Nephron progenitor cell (in vitro differentiated cells): Measurements from ENCODE around the gene ADAMTS7.
"Not testable (repeated sequence)": the region's sequence is repeated elsewhere in the genome, so short reads cannot be mapped to it uniquely, and the experiment has no call there.

ENCODE experiments used
- DNase-seq: peaks from one replicate; pipeline ENCODE4 v3.0.0; 2021
- H3K27ac Mint-ChIP-seq: 2 replicates; pipeline ENCODE4 v1.8.0; 2021; ENCODE audit warnings: mild to moderate bottlenecking, moderate library complexity, mixed read lengths
- H3K27me3 Mint-ChIP-seq: 2 replicates; pipeline ENCODE4 v1.8.0; 2021; ENCODE audit warnings: mild to moderate bottlenecking, low read depth, mixed read lengths; ENCODE audit not compliant: poor library complexity
- H3K36me3 Mint-ChIP-seq: 2 replicates; pipeline ENCODE4 v1.8.0; 2021; ENCODE audit warnings: low read depth, mixed read lengths
- H3K4me1 Mint-ChIP-seq: 2 replicates; pipeline ENCODE4 v1.8.0; 2021; ENCODE audit warnings: mixed read lengths
- H3K4me3 Mint-ChIP-seq: 2 replicates; pipeline ENCODE4 v1.8.0; 2021; ENCODE audit warnings: mild to moderate bottlenecking, moderate library complexity, mixed read lengths
- H3K9me3 Mint-ChIP-seq: 2 replicates; pipeline ENCODE4 v1.8.0; 2021; ENCODE audit warnings: mild to moderate bottlenecking, moderate library complexity, mixed read lengths
- CTCF ChIP-seq: fragments of 200-600 bp; sonication (generic); IDR thresholded peaks from 2 replicates; pipeline ENCODE4 v1.5.0; 2021; ENCODE audit warnings: antibody characterized with exemption

Gene ADAMTS7

DNA sequence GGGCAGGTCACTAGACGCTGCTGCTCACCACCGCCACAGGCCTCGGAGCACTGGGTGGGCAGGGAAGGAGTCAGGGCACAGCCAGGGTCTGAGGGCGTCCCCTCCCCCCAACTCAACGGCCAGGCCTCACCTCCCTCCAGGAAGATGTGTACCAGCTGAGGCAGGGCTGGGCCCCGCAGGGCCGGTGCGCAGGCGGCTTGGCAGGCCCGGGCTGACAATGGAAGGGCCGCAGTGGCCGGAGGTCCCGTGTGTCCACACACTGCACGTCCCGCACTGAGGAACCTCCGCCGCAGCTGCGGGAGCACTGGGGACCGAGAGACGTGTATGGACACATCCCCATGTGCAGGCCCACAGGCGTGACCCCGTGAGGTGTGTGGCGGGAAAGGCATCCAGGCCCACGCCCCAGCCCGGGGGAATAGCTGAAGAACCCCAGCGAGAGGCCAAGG, 47.4 kb downstream of the ADAMTS7 start:
- peaks cover 25% of the 10 kb centered on the region for H3K4me1 Mint-ChIP-seq
- no peaks in the 10 kb centered on the region for H3K27me3 Mint-ChIP-seq
- no peak for DNase-seq
- TF ChIP-seq CTCF: no peak
- no peak overlapping the region for H3K4me3 Mint-ChIP-seq
- no peaks in the 10 kb centered on the region for H3K36me3 Mint-ChIP-seq
- H3K27ac Mint-ChIP-seq: no peak overlapping the region
- no peaks in the 10 kb centered on the region for H3K9me3 Mint-ChIP-seq

DNA sequence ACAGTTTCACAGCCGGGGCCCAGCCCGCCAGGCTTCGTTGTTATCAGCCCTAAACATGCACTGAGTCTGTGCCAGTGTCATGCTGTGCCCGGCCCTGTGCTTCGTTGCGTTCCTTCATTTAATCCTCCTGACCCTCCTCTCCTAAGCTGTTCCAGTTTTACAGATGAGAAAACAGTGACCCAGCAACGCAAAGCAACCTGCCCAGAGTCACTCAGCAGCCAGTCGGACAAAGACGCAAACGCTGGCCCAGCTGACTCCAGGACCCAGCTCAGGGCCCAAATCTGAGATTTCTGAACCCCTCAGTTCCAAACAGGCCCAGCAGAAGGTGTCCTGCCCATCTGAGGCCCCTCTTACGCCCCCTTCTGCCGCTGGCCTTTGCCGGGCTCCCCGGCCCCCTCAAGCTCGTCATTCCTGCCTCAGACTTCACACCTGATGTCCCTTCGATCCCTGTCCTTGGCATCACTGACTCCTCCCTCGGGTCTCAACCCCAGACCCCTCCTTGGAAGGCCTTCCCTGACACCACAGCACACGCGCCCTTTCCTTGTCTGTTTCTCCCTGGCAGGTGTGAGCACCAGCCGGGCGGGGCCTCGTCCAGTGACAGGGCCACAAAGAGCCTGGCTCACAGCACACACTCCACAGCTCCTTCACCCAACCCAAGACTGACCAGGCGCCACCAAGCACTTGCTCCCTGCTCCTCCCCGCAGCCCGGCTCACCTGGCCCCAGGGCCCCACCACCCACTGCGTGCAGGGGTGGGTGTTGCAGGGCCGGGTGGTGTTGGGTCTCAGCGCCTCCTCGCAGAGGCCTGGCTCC, 48.1 kb downstream of the ADAMTS7 start:
- peaks cover 22% of the 10 kb centered on the region for H3K4me1 Mint-ChIP-seq

GRCh38 chr15:78762386-78762961, 48.8 kb downstream of the ADAMTS7 start:
- not testable (repeated sequence) for H3K4me3 Mint-ChIP-seq, H3K27ac Mint-ChIP-seq, H3K36me3 Mint-ChIP-seq, H3K27me3 Mint-ChIP-seq, H3K9me3 Mint-ChIP-seq
- peaks cover 21% of the 10 kb centered on the region for H3K4me1 Mint-ChIP-seq
- peak; percentile 0 for DNase-seq

More for the DNA sequence above, 48.1 kb downstream of the ADAMTS7 start:
- no peak overlapping the region for H3K4me3 Mint-ChIP-seq
- H3K27ac Mint-ChIP-seq: peak overlapping the region; percentile 28
- H3K9me3 Mint-ChIP-seq: no peaks in the 10 kb centered on the region
- DNase-seq: peak; percentile 3
- no peaks in the 10 kb centered on the region for H3K27me3 Mint-ChIP-seq
- no peaks in the 10 kb centered on the region for H3K36me3 Mint-ChIP-seq
- TF ChIP-seq CTCF: no peak

- H3K27ac Mint-ChIP-seq: no peak overlapping the region
- no peak for DNase-seq
- no peak for TF ChIP-seq CTCF
These were observed 49.3 kb downstream of the ADAMTS7 start for GRCh38 chr15:78761891-78762385.

GRCh38 chr15:78761475-78761874, 49.8 kb downstream of the ADAMTS7 start:
- H3K4me3 Mint-ChIP-seq, H3K27me3 Mint-ChIP-seq, H3K9me3 Mint-ChIP-seq, H3K36me3 Mint-ChIP-seq, H3K27ac Mint-ChIP-seq: not testable (repeated sequence)
- H3K4me1 Mint-ChIP-seq: peaks cover 29% of the 10 kb centered on the region
- DNase-seq: peak; percentile 1

More at GRCh38 chr15:78761891-78762385, 49.3 kb downstream of the ADAMTS7 start:
- Mint-ChIP-seq H3K4me3 (no peak overlapping the region), H3K9me3 (no peaks in the 10 kb centered on the region), H3K36me3 (no peaks in the 10 kb centered on the region), H3K27me3 (peaks cover 2% of the 10 kb centered on the region), H3K4me1 (peaks cover 27% of the 10 kb centered on the region)

DNA sequence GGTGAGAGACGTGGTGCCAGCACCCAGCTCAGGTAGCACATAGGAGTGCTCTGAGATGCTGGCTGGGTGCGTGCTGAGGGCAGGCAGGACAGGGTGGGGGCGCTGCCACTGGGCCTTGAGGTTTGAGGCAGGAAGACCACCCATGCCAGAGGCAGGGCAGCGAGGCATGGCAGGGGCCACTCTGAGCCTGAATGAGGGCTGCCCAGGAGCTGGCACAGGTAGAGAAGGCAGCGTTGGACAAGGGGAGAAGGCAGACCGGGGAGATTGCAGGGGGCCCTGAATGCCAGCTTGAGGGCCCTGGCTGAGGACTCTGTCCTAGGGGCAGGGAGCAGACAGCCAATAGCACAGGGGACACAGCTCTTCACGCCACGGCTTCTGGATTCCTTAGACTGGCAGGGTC, 50.2 kb downstream of the ADAMTS7 start:
- Mint-ChIP-seq H3K36me3 (no peaks in the 10 kb centered on the region), H3K27ac (no peak overlapping the region), H3K9me3 (no peaks in the 10 kb centered on the region)

DNA sequence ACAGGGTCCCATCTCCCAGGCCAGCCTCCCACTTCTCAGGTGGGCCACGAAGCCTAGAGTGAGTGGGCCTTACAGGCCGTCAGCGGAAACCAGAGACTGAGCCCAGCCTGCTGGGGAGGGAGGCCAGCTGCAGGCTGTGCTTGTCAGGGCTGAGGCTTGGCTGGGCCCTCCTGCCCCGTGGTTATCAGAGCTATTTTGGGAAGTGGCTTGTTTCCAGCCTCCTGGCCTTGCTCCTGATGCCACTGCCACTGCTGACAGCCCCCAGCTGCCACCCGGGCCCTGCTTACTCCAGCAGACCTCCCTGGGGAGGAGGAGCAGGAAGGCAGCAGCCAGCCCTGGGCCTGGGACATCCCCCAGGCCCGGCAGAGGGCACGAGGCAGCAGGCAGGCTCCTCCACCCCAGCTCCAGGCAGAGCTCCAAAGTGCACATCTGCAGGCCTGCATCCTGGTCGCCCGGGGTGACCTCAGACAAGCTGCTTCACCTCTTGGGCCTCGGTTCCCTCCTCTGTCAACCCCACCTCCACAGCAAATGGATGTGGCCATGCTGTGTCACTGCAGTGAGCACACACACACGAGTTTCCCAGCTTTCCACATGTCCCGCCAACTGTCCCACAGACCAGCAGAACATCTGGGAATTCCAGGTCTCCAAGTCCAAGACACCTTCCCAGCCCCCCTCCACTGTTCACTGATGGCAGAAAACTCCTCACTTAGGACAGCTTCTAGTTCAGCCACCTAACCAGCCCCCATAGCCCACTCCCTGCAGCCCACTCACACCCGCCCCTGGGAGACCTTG, 51.0 kb downstream of the ADAMTS7 start:
- H3K27me3 Mint-ChIP-seq, H3K4me3 Mint-ChIP-seq, H3K9me3 Mint-ChIP-seq, H3K36me3 Mint-ChIP-seq: not testable (repeated sequence)
- H3K27ac Mint-ChIP-seq: peak overlapping the region; percentile 59
- peak; percentile 1 for DNase-seq
- H3K4me1 Mint-ChIP-seq: peaks cover 36% of the 10 kb centered on the region

More for the DNA sequence above, 50.2 kb downstream of the ADAMTS7 start:
- Mint-ChIP-seq H3K27me3 (peaks cover 2% of the 10 kb centered on the region), H3K4me1 (peaks cover 33% of the 10 kb centered on the region), H3K4me3 (no peak overlapping the region)
- DNase-seq: peak; percentile 0
- TF ChIP-seq CTCF: no peak

DNA sequence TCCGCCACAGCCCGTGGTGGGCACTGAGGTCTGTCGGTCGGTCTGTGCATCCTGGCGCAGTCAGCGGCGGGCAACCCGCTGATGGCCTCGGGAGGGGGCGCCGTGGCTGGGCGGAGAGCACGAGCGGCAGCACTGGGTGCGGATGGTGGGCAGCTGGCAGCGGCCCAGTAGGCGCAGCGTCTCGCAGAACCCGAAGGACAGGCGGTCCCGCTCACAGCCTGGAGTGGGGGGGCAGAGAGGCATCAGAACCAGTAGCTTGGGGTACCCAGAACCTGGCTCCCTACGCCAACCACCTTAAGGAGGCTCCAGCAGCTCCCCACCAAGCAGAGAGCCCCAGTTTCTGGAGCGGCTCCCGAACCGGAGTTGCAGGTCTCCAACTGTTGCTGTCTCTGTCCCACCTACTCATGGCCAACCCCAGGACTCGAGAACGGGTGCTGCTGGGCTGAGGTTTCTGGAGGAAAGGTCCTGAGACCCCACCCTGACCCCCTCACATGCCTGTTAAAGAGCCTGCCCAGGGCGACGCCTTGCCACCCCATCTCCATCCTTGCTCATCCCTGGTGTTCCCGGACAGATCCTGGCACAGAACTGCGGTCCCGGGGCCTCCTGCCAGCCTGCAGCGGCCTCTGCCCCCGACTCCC, 51.8 kb downstream of the ADAMTS7 start:
- peaks cover 40% of the 10 kb centered on the region for H3K4me1 Mint-ChIP-seq
- not testable (repeated sequence) for DNase-seq, H3K27me3 Mint-ChIP-seq, H3K4me3 Mint-ChIP-seq, H3K36me3 Mint-ChIP-seq, H3K27ac Mint-ChIP-seq, H3K9me3 Mint-ChIP-seq

DNA sequence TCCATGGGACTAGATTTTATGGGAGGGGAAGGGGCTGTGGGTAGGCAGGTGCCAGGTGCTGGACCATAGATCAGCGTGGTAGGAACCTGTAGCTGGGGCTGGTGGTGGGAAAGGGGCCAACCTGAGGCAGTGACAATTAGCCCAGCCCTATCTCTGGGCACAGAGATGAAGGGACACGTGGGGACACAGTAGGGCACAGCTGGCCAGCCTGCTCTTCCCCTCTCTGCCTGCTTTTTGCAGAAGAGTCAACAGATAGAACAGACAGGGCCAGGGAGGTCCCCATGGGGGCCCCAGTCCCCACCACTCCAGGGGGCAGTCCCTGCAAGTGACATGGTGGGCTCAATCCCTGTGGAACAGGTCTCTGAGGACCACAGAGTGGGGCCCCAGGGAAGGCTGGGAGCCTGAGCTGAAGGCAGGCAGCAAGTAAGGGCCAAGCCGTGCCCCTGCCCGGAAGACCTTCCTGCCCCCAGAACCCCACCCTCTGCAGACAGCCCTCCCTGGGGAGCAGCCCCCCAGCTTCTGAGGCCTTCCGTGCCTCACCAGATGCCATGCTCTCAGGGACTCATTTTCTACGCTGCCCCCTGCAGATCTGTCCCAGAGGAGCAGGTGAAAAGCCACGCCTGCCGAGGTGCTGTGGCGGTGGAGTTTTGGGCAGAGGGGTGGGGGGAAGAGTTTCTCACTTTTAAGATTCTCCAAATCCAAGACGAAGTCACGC, 52.6 kb downstream of the ADAMTS7 start:
- H3K9me3 Mint-ChIP-seq, DNase-seq, H3K4me3 Mint-ChIP-seq, H3K27ac Mint-ChIP-seq, H3K36me3 Mint-ChIP-seq, H3K27me3 Mint-ChIP-seq: not testable (repeated sequence)
- H3K4me1 Mint-ChIP-seq: peaks cover 37% of the 10 kb centered on the region
